AG04450 (cell line): Measurements from ENCODE around the gene ZNF37A. TPM values are rescaled to one million over a fixed set of nuclear protein-coding genes. Genes with fewer than 3 reads are reported as not detected.

Experiments used
- CTCF ChIA-PET: fragments of 300-600, 350-600 bp; formaldehyde crosslinking; extraction: SDS; loops from one replicate; lab custom pipeline; 2022; ENCODE audit warnings: antibody characterized with exemption, inconsistent platforms; lab: Charles Lee
- POLR2A ChIA-PET: fragments of 350-600 bp; formaldehyde crosslinking; extraction: SDS; loops from one replicate; lab custom pipeline; 2021; ENCODE audit warnings: antibody characterized with exemption, inconsistent platforms; lab: Yijun Ruan, JAX
- DNase-seq: peaks from one replicate; pipeline ENCODE4 v3.0.0-alpha.2; 2011; ENCODE audit warnings: low read depth, low spot score
- H3K27ac ChIP-seq: one replicate; pipeline ENCODE4 v1.5.1; 2012; ENCODE audit warnings: low read depth, low read length, control low read depth
- H3K27me3 ChIP-seq: one replicate; pipeline ENCODE4 v1.6.0; 2012; ENCODE audit warnings: low read length; ENCODE audit not compliant: control insufficient read depth, insufficient read depth
- H3K4me3 ChIP-seq: 2 replicates; pipeline ENCODE4 v1.5.1; 2011; ENCODE audit warnings: mild to moderate bottlenecking, low read depth, low read length, control low read depth
- H3K9me3 ChIP-seq: 2 replicates; pipeline ENCODE4 v1.5.1; 2012; ENCODE audit warnings: low read length; ENCODE audit not compliant: control insufficient read depth, insufficient read depth
- CTCF ChIP-seq: IDR thresholded peaks from 2 replicates; pipeline ENCODE4 v1.5.1; 2011; ENCODE audit warnings: low read depth, low read length, control low read depth, inconsistent platforms
- polyA plus RNA-seq: library from polyadenylated mRNA; depleted of rRNA; stranded (reverse); fragments of >200 nt; gene quantifications from 2 replicates; pipeline ENCODE4 v1.2.3, GENCODE V29; 2011; rRNA removed
- small RNA-seq: library from RNA; depleted of rRNA; stranded (forward); fragments of <200 nt; gene quantifications from one replicate; pipeline ENCODE3, GENCODE V24; 2012; ENCODE audit warnings: low read depth; ENCODE audit not compliant: insufficient read length

The ZNF37A gene
- polyA plus RNA-seq, 1 experiment: 10.7 TPM

- no peak for TF ChIP-seq CTCF
- Histone ChIP-seq H3K4me3 (no peak overlapping the region), H3K27ac (no peak overlapping the region), H3K27me3 (no peaks in the 10 kb centered on the region), H3K9me3 (no peaks in the 10 kb centered on the region)
- ChIA-PET CTCF (no interaction called here), POLR2A (no interaction called here)
- no peak for DNase-seq
Measured at GRCh38 chr10:38184477-38184876, 90.3 kb downstream of the ZNF37A start.

Small RNA genes lying within 50 kb of the gene (small RNA-seq; reads per million reads assigned to genes)
- gene AL117339.2 (not detected), gene AL161931.1 (not detected), gene FXYD6P2 (not detected)

Other genes with a start within 250 kb of the ZNF37A start
- 7.3 and 10.2 TPM in 2 replicates for gene ZNF248, start 236.7 kb upstream of the ZNF37A start, polyA plus RNA-seq
- 8.2 and 10.9 TPM in 2 replicates for gene ZNF25, start 117.7 kb upstream of the ZNF37A start, polyA plus RNA-seq
- gene ZNF33A, start 83.7 kb upstream of the ZNF37A start, polyA plus RNA-seq: 7.4 and 10.5 TPM in 2 replicates